GM12878 (cell line): ENCODE measurements around the gene NTF3. TPM values are rescaled to one million over a fixed set of nuclear protein-coding genes. Genes with fewer than 3 reads are reported as not detected.

ENCODE experiments used
- ATAC-seq: fragments of 200-7000 bp; cut with Tn5 transposase; 3 replicates; pipeline ENCODE4 v1.9.1; 2020; ENCODE audit warnings: mild to moderate bottlenecking, moderate library complexity
- BruUV-seq: library from RNA; stranded (reverse); fragments of 400-500 nt; replicated peaks from 2 replicates; lab custom pipeline; 2021; lab: Mats Ljungman, UMichigan
- CTCF ChIA-PET: fragments of 300-600 bp; sonication (Branson Sonifier 250); formaldehyde crosslinking; extraction: SDS; loops from one replicate; lab custom pipeline; 2021; ENCODE audit warnings: inconsistent platforms; lab: Yijun Ruan, JAX
- POLR2A ChIA-PET: fragments of 350-600 bp; formaldehyde crosslinking; extraction: SDS; loops from one replicate; lab custom pipeline; 2021; ENCODE audit warnings: inconsistent platforms; lab: Charles Lee
- RAD21 ChIA-PET: fragments of 300-600 bp; sonication (Branson Sonifier 250); formaldehyde crosslinking; loops from one replicate; lab custom pipeline; 2023; ENCODE audit warnings: antibody characterized with exemption; ENCODE audit not compliant: unreplicated experiment; lab: Charles Lee
- SMC1A ChIA-PET: fragments of 300-600 bp; sonication (Branson Sonifier 250); formaldehyde crosslinking; loops from one replicate; lab custom pipeline; 2023; ENCODE audit not compliant: unreplicated experiment, uncharacterized antibody; lab: Charles Lee
- DNase-seq: peaks from one replicate; pipeline ENCODE4 v3.0.0-alpha.2; 2011; ENCODE audit warnings: low read depth, low spot score
- FAIRE-seq: peaks from 3 replicates; lab custom pipeline; 2011; peaks lifted over from hg19 to GRCh38; lab: Jason Lieb, UNC
- H2AFZ ChIP-seq: 2 replicates; pipeline ENCODE4 v1.6.0; 2011; ENCODE audit warnings: low read depth, low read length, control low read depth; ENCODE audit not compliant: control insufficient read depth
- H3K27ac ChIP-seq: 2 replicates; pipeline ENCODE4 v1.5.1; 2011; ENCODE audit warnings: control low read depth; ENCODE audit not compliant: control insufficient read depth, insufficient read depth
- H3K27me3 ChIP-seq, 2 experiments: replicated peaks in 1 of 2; 2 replicates each; pipeline versions ENCODE4 v1.6.0 to v1.6.1; 2011; ENCODE audit warnings: low read length in 1 of 2; ENCODE audit not compliant: control insufficient read depth in 2 of 2, insufficient read depth in 2 of 2
- H3K36me3 ChIP-seq, 2 experiments: 2 replicates each; pipeline ENCODE4 v1.5.1; 2011; ENCODE audit warnings: low read length in 1 of 2; ENCODE audit not compliant: control insufficient read depth in 2 of 2, insufficient read depth in 2 of 2
- H3K4me1 ChIP-seq: 2 replicates; pipeline ENCODE4 v1.6.1; 2011; ENCODE audit warnings: mild to moderate bottlenecking, low read length, moderate library complexity, mixed read lengths; ENCODE audit not compliant: control insufficient read depth, insufficient read depth
- H3K4me2 ChIP-seq: 2 replicates; pipeline ENCODE4 v1.6.0; 2011; ENCODE audit warnings: control low read depth; ENCODE audit not compliant: control insufficient read depth, insufficient read depth
- H3K4me3 ChIP-seq: fragments of 200-600 bp; sonication (generic); 2 replicates; pipeline ENCODE4 v1.5.1; 2016
- H3K79me2 ChIP-seq: 2 replicates; pipeline ENCODE4 v1.6.0; 2011; ENCODE audit warnings: low read length; ENCODE audit not compliant: control insufficient read depth, insufficient read depth
- H3K9ac ChIP-seq: 2 replicates; pipeline ENCODE4 v1.8.0; 2011; ENCODE audit warnings: low read length, control low read depth, mixed read lengths; ENCODE audit not compliant: control insufficient read depth, insufficient read depth
- H3K9me3 ChIP-seq: replicated peaks from 3 replicates; pipeline ENCODE4 v1.5.1; 2011; ENCODE audit warnings: mild to moderate bottlenecking, low read length; ENCODE audit not compliant: control insufficient read depth, insufficient read depth
- H4K20me1 ChIP-seq: 2 replicates; pipeline ENCODE4 v1.6.0; 2011; ENCODE audit not compliant: control insufficient read depth, insufficient read depth
- BCL3 ChIP-seq: IDR thresholded peaks from 2 replicates; pipeline ENCODE4 v1.6.1; 2011; ENCODE audit warnings: borderline replicate concordance, low read depth, mild to moderate bottlenecking, moderate library complexity, low read length; ENCODE audit not compliant: insufficient read depth, poor library complexity, severe bottlenecking
- BMI1 ChIP-seq: fragments of 450-650 bp; IDR thresholded peaks from 2 replicates; pipeline ENCODE4 v1.6.1; 2016; ENCODE audit warnings: mild to moderate bottlenecking, moderate library complexity, borderline replicate concordance
- CBX3 ChIP-seq: fragments of 200-600 bp; sonication (generic); IDR thresholded peaks from 2 replicates; pipeline ENCODE4 v1.6.1; 2016; ENCODE audit warnings: low read depth, borderline replicate concordance
- MEF2A ChIP-seq: IDR thresholded peaks from 2 replicates; pipeline ENCODE4 v1.6.1; 2011; ENCODE audit warnings: low read depth, mild to moderate bottlenecking, low read length, moderate library complexity; ENCODE audit not compliant: insufficient read depth
- POLR2AphosphoS5 ChIP-seq: IDR thresholded peaks from 2 replicates; pipeline ENCODE4 v1.6.1; 2011; ENCODE audit warnings: mild to moderate bottlenecking, low read length, inconsistent platforms
- SP1 ChIP-seq: IDR thresholded peaks from one replicate; pipeline ENCODE4 v1.6.1; 2011; ENCODE audit warnings: low read depth, low read length
- USF2 ChIP-seq: IDR thresholded peaks from 2 replicates; pipeline ENCODE4 v1.6.1; 2011; ENCODE audit warnings: low read depth, low read length, improper control_type of control experiment, borderline replicate concordance
- ZNF687 ChIP-seq: fragments of 450-650 bp; IDR thresholded peaks from 2 replicates; pipeline ENCODE4 v1.6.1; 2017; ENCODE audit warnings: mild to moderate bottlenecking, moderate library complexity
- WGBS: methylation state at CpG from one replicate; pipeline ENCODE4 v1.1.6; 2016; ENCODE audit warnings: low lambda C conversion rate; ENCODE audit not compliant: insufficient replicate concordance, insufficient coverage; ENCODE audit errors: missing lambda C conversion rate; 5-methylcytosine and 5-hydroxymethylcytosine counted together
- in situ Hi-C: fragments of 300-500 bp; cut with MboI; formaldehyde crosslinking; loops from 9 replicates; pipeline ENCODE4 v1.14.3; 2018; ENCODE audit warnings: mixed read lengths
- intact Hi-C: fragments of 100-400 bp; cut with micrococcal nuclease; formaldehyde crosslinking; loops from one replicate; pipeline ENCODE4 v1.14.2; 2022; ENCODE audit not compliant: unreplicated experiment
- polyA plus RNA-seq, 11 experiments: library from polyadenylated mRNA; depleted of rRNA in 4 of 11; unstranded in 6 of 11; stranded (reverse) in 5 of 11; fragments of >200 nt; fragmentation: Nextera tagmentation in 4 of 11; fragmentation: Illumina TruSeq in 1 of 11; extraction: Ambion mirVana in 4 of 11; extraction: Trizol in 1 of 11; gene quantifications; 1 replicate in 1 of 11; 2 replicates in 10 of 11; pipeline versions ENCODE4 v1.2.1 to v1.2.3, GENCODE V29; 2011 to 2016; ENCODE audit warnings: inconsistent platforms in 2 of 11, missing spikeins in 2 of 11, low read depth in 1 of 11
- total RNA-seq, 4 experiments: library from RNA; depleted of rRNA in 3 of 4; stranded (reverse); fragments of >200 nt in 3 of 4; fragmentation: Illumina TruSeq in 1 of 4; extraction: Trizol in 1 of 4; gene quantifications; 2 replicates each; pipeline versions ENCODE4 v1.2.1 to v1.2.3, GENCODE V29; 2013 to 2021

NTF3 gene
- total and polyA plus RNA-seq, 10 of the 15 experiments (the other 5 are each of a cell fraction or from before 2014, with no cell fraction given), result 0.07 TPM; not detected in 9

GRCh38 chr12:5384015-5384414 lies 47.9 kb upstream of the NTF3 start:
- H3K9ac ChIP-seq, result no peak overlapping the region
- H3K4me3 ChIP-seq, result no peak overlapping the region
- no peak overlapping the region for H3K4me2 ChIP-seq
- no peak overlapping the region for H2AFZ ChIP-seq
- no peaks in the 10 kb centered on the region for H3K4me1 ChIP-seq
- H3K9me3 ChIP-seq, result no peaks in the 10 kb centered on the region
- ChIA-PET SMC1A (no interaction called here), RAD21 (no interaction called here)
- H3K27ac ChIP-seq, result no peak overlapping the region
- no peaks in the 10 kb centered on the region for H3K27me3 ChIP-seq
- 39% methylated on average over 4 of the region's 4 CpGs for WGBS
- ATAC-seq, result no peak
- in situ Hi-C loops, result no loop called here
- TF ChIP-seq BCL3 (peak; percentile 27), POLR2AphosphoS5 (no peak)
- TF ChIP-seq, all 136 proteins: peak for 1
- ChIA-PET CTCF (no interaction called here), POLR2A (no interaction called here)
- no peaks in the 10 kb centered on the region for H3K36me3 ChIP-seq
- no peak for FAIRE-seq
- H4K20me1 ChIP-seq, result no peaks in the 10 kb centered on the region
- no TSS peak for BruUV-seq
- intact Hi-C loops, result no loop called here
- DNase-seq, result no peak
- H3K79me2 ChIP-seq, result no peaks in the 10 kb centered on the region

DNA sequence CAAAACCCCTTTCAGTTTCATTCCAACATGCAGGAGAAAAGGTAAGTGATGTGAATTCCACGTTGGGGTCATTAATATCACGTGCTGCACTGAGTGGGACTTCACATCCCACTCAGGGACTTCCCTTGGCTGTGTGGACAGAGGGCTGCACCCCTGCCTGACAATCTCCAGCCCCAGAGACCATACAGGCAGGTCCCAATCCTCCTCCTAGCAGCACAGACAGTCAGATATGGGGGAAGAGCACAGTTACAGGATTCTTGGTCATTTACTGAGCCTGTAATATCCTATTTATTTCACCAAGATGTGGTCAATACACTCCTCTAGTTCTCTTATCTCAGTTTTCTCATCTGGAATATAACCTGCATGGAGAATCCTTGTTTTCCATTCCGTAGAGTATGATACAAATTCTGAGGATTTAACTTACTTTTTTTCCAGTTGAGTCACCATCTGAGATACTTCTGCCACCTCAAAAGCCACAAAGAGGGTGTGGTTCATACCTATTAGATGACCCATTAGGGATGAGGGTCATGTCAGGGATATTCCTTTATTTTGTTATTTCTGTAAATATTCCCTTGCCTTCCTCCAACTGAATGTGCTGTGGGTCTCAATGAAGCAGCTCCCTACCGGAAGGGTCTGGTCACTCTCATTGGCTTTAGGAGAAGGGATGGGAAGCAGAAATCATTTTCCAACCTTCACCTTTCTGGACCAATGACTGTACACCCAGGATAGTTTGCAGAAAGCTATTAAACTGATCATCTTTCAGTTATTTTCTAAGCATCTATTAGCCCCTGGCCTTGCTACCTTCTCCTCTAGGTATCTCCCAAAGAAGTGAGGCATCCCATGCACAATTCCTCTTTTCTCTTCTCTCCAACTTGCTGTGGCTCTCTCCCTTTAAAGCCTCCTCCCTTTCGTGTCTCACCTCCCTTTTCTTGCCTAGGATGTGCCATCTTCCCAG lies 43.0 kb upstream of the NTF3 start:
- no peak for FAIRE-seq
- ChIA-PET RAD21 (no interaction called here), POLR2A (no interaction called here), SMC1A (no interaction called here), CTCF (no interaction called here)
- Histone ChIP-seq H3K4me1 (no peaks in the 10 kb centered on the region), H3K27ac (no peak overlapping the region), H3K36me3 (no peaks in the 10 kb centered on the region), H3K79me2 (no peaks in the 10 kb centered on the region), H3K9me3 (no peaks in the 10 kb centered on the region), H3K4me2 (no peak overlapping the region), H3K9ac (no peak overlapping the region), H3K4me3 (no peak overlapping the region), H3K27me3 (no peaks in the 10 kb centered on the region), H4K20me1 (no peaks in the 10 kb centered on the region), H2AFZ (no peak overlapping the region)
- in situ Hi-C loops, result no loop called here
- no peak for TF ChIP-seq BMI1
- TF ChIP-seq MEF2A, result no peak
- no peak for TF ChIP-seq USF2
- TF ChIP-seq CBX3, result no peak
- TF ChIP-seq ZNF687, result no peak
- no peak for TF ChIP-seq SP1
- 13% methylated on average over 5 of the region's 5 CpGs for WGBS
- DNase-seq, result no peak
- ATAC-seq, result no peak
- BruUV-seq, result no TSS peak
- intact Hi-C loops, result no loop called here
